Mesenchymal stem cell (in vitro differentiated cells and primary cell): Measurements from ENCODE around the gene ICAM1.

Experiments
- DNase-seq: peaks from one replicate; pipeline ENCODE4 v3.0.0-alpha.2; 2013
- H2AFZ ChIP-seq: one replicate; pipeline ENCODE4 v1.6.1; 2013; ENCODE audit warnings: low read depth, mild to moderate bottlenecking, control low read depth, inconsistent platforms, low read length, moderate library complexity
- H2AK5ac ChIP-seq: 2 replicates; pipeline ENCODE4 v1.6.1; 2013; ENCODE audit warnings: low read length, moderate library complexity, mild to moderate bottlenecking, inconsistent platforms; ENCODE audit not compliant: severe bottlenecking
- H2BK120ac ChIP-seq: one replicate; pipeline ENCODE4 v1.6.1; 2013; ENCODE audit warnings: low read depth, mild to moderate bottlenecking, inconsistent platforms, low read length, moderate library complexity
- H2BK12ac ChIP-seq, 2 experiments: one replicate each; pipeline ENCODE4 v1.6.1; 2013; ENCODE audit warnings: inconsistent platforms in 2 of 2, low read length in 2 of 2, mild to moderate bottlenecking in 2 of 2, moderate library complexity in 2 of 2, control low read depth in 1 of 2
- H2BK15ac ChIP-seq: one replicate; pipeline ENCODE4 v1.6.1; 2013; ENCODE audit warnings: mild to moderate bottlenecking, low read depth, inconsistent platforms; ENCODE audit not compliant: poor library complexity, severe bottlenecking
- H2BK5ac ChIP-seq: 2 replicates; pipeline ENCODE4 v1.6.1; 2013; ENCODE audit warnings: low read depth, mild to moderate bottlenecking, low read length, control low read depth, inconsistent platforms; ENCODE audit not compliant: poor library complexity, severe bottlenecking
- H3K14ac ChIP-seq, 2 experiments: one replicate each; pipeline ENCODE4 v1.6.1; 2013; ENCODE audit warnings: inconsistent platforms in 2 of 2, low read length in 2 of 2, control low read depth in 1 of 2, mild to moderate bottlenecking in 1 of 2, moderate library complexity in 1 of 2
- H3K18ac ChIP-seq, 2 experiments: one replicate each; pipeline ENCODE4 v1.6.1; 2013; ENCODE audit warnings: inconsistent platforms in 2 of 2, low read length in 2 of 2, control low read depth in 1 of 2, low read depth in 1 of 2, mild to moderate bottlenecking in 1 of 2
- H3K23ac ChIP-seq, 2 experiments: one replicate each; pipeline ENCODE4 v1.6.1; 2013; ENCODE audit warnings: inconsistent platforms in 2 of 2, low read length in 2 of 2, mild to moderate bottlenecking in 2 of 2, moderate library complexity in 2 of 2, control low read depth in 1 of 2
- H3K27ac ChIP-seq: 2 replicates; pipeline ENCODE4 v1.5.1; 2013; ENCODE audit warnings: mild to moderate bottlenecking, moderate library complexity, low read length, control low read depth, inconsistent platforms; ENCODE audit not compliant: poor library complexity, severe bottlenecking
- H3K27me3 ChIP-seq, 2 experiments: 2 replicates each; pipeline versions ENCODE4 v1.6.1 to v1.7.0; 2013; ENCODE audit warnings: low read length in 2 of 2, mild to moderate bottlenecking in 2 of 2, moderate library complexity in 2 of 2, control low read depth in 1 of 2, inconsistent platforms in 1 of 2; ENCODE audit not compliant: control insufficient read depth in 1 of 2, insufficient read depth in 1 of 2
- H3K36me3 ChIP-seq, 2 experiments: 2 replicates each; pipeline versions ENCODE4 v1.6.1 to v1.7.0; 2013; ENCODE audit warnings: low read length in 2 of 2, control low read depth in 1 of 2, inconsistent platforms in 1 of 2, low read depth in 1 of 2, mild to moderate bottlenecking in 1 of 2; ENCODE audit not compliant: insufficient read depth in 2 of 2, control insufficient read depth in 1 of 2
- H3K4ac ChIP-seq, 2 experiments: one replicate each; pipeline ENCODE4 v1.6.1; 2013; ENCODE audit warnings: inconsistent platforms in 2 of 2, low read length in 2 of 2, mild to moderate bottlenecking in 2 of 2, moderate library complexity in 2 of 2, control low read depth in 1 of 2, low read depth in 1 of 2
- H3K4me1 ChIP-seq: 2 replicates; pipeline ENCODE4 v1.6.1; 2013; ENCODE audit warnings: low read depth, low read length, control low read depth; ENCODE audit not compliant: control insufficient read depth, insufficient read depth
- H3K4me2 ChIP-seq: 2 replicates; pipeline ENCODE4 v1.6.1; 2013; ENCODE audit warnings: low read length, mild to moderate bottlenecking, inconsistent platforms; ENCODE audit not compliant: poor library complexity, severe bottlenecking
- H3K4me3 ChIP-seq, 2 experiments: 2 replicates each; pipeline versions ENCODE4 v1.5.1 to v1.7.0; 2013; ENCODE audit warnings: low read length in 2 of 2, mild to moderate bottlenecking in 2 of 2, control low read depth in 1 of 2, low read depth in 1 of 2; ENCODE audit not compliant: insufficient read depth in 1 of 2
- H3K79me1 ChIP-seq: replicated peaks from 2 replicates; pipeline ENCODE4 v1.6.1; 2013; ENCODE audit warnings: mild to moderate bottlenecking, control low read depth, low read length, inconsistent platforms; ENCODE audit not compliant: poor library complexity, severe bottlenecking
- H3K9ac ChIP-seq: 2 replicates; pipeline ENCODE4 v1.7.0; 2013; ENCODE audit warnings: mild to moderate bottlenecking, low read length, moderate library complexity
- H3K9me3 ChIP-seq: 2 replicates; pipeline ENCODE4 v1.7.0; 2013; ENCODE audit warnings: mild to moderate bottlenecking, low read length; ENCODE audit not compliant: control insufficient read depth
- H4K8ac ChIP-seq: one replicate; pipeline ENCODE4 v1.6.1; 2013; ENCODE audit warnings: inconsistent platforms, mild to moderate bottlenecking, low read length, moderate library complexity
- H4K91ac ChIP-seq: one replicate; pipeline ENCODE4 v1.6.1; 2013; ENCODE audit warnings: mild to moderate bottlenecking, low read length, inconsistent platforms
- WGBS: methylation state at CpG from one replicate; pipeline ENCODE4 v1.1.7; 2013; ENCODE audit warnings: mixed read lengths; 5-methylcytosine and 5-hydroxymethylcytosine counted together

Gene ICAM1

GRCh38 chr19:10266706-10267105 is 4.2 kb upstream of the ICAM1 start:
- H2BK12ac ChIP-seq = no peak overlapping the region
- no peak overlapping the region for H3K4ac ChIP-seq
- H2BK15ac ChIP-seq = no peak overlapping the region
- no peak overlapping the region for H3K18ac ChIP-seq
- H4K91ac ChIP-seq = no peak overlapping the region
- no peak overlapping the region for H3K4me2 ChIP-seq
- no peaks in the 10 kb centered on the region for H3K36me3 ChIP-seq
- H3K9ac ChIP-seq = no peak overlapping the region
- H2BK5ac ChIP-seq = no peak overlapping the region
- no peaks in the 10 kb centered on the region for H3K27me3 ChIP-seq
- H3K4me3 ChIP-seq = no peak overlapping the region
- H2BK120ac ChIP-seq = no peak overlapping the region
- H3K9me3 ChIP-seq = no peaks in the 10 kb centered on the region
- H3K14ac ChIP-seq = no peak overlapping the region
- H3K79me1 ChIP-seq = no peaks in the 10 kb centered on the region
- H2AK5ac ChIP-seq = no peak overlapping the region
- 88% methylated on average over 4 of the region's 7 CpGs for WGBS
- no peak for DNase-seq
- H4K8ac ChIP-seq = no peak overlapping the region
- H2AFZ ChIP-seq = no peak overlapping the region
- no peak overlapping the region for H3K23ac ChIP-seq
- H3K27ac ChIP-seq = no peak overlapping the region
- H3K4me1 ChIP-seq = peaks cover 20% of the 10 kb centered on the region

GRCh38 chr19:10268071-10268470 is 2.8 kb upstream of the ICAM1 start:
- Histone ChIP-seq H3K9me3 (no peaks in the 10 kb centered on the region), H3K4me1 (peaks cover 23% of the 10 kb centered on the region), H3K4me3 (no peak overlapping the region), H3K79me1 (no peaks in the 10 kb centered on the region), H3K4ac (no peak overlapping the region), H2BK15ac (no peak overlapping the region), H3K27ac (no peak overlapping the region), H4K8ac (no peak overlapping the region), H2BK5ac (no peak overlapping the region), H3K23ac (no peak overlapping the region), H2BK12ac (no peak overlapping the region), H2AK5ac (peak overlapping the region; percentile 2), H2BK120ac (no peak overlapping the region), H4K91ac (no peak overlapping the region), H2AFZ (no peak overlapping the region), H3K4me2 (no peak overlapping the region), H3K18ac (no peak overlapping the region), H3K14ac (no peak overlapping the region), H3K36me3 (no peaks in the 10 kb centered on the region), H3K9ac (no peak overlapping the region), H3K27me3 (no peaks in the 10 kb centered on the region)
- DNase-seq = no peak
- 82% methylated on average over 6 of the region's 6 CpGs for WGBS

GRCh38 chr19:10269333-10270179 is 1.4 kb upstream of the ICAM1 start:
- Histone ChIP-seq H2BK5ac (no peak overlapping the region), H3K4ac (peak overlapping the region; percentile 74 to 84), H3K4me2 (peak overlapping the region; percentile 72), H3K79me1 (no peaks in the 10 kb centered on the region), H3K36me3 (peaks cover 2% of the 10 kb centered on the region in 2 experiments), H3K4me1 (peaks cover 23% of the 10 kb centered on the region), H3K4me3 (peak overlapping the region in 1 of 2 experiments; percentile 79), H3K27ac (no peak overlapping the region), H3K18ac (peak overlapping the region; percentile 60 to 94), H2BK120ac (peak overlapping the region; percentile 9), H3K14ac (no peak overlapping the region), H3K9ac (peak overlapping the region; percentile 84), H3K27me3 (no peaks in the 10 kb centered on the region), H3K23ac (no peak overlapping the region), H2AFZ (peak overlapping the region; percentile 20), H4K8ac (peak overlapping the region; percentile 96), H2BK15ac (peak overlapping the region; percentile 44), H2AK5ac (peak overlapping the region; percentile 17), H2BK12ac (peak overlapping the region; percentile 51 to 96), H3K9me3 (no peaks in the 10 kb centered on the region), H4K91ac (peak overlapping the region; percentile 65)
- DNase-seq = peak; percentile 92
- WGBS = 8% methylated on average over 59 of the region's 59 CpGs

- peak overlapping the region; percentile 51 to 96 for H2BK12ac ChIP-seq
- peak overlapping the region; percentile 44 for H2BK15ac ChIP-seq
- H2BK5ac ChIP-seq = no peak overlapping the region
- H2AFZ ChIP-seq = peak overlapping the region; percentile 20
- peak overlapping the region in 1 of 2 experiments; percentile 79 for H3K4me3 ChIP-seq
- no peak overlapping the region for H3K14ac ChIP-seq
- H3K4me1 ChIP-seq = peaks cover 23% of the 10 kb centered on the region
- no peaks in the 10 kb centered on the region for H3K27me3 ChIP-seq
- no peak overlapping the region for H3K4me2 ChIP-seq
- DNase-seq = peak; percentile 46
- H4K8ac ChIP-seq = peak overlapping the region; percentile 96
- peak overlapping the region; percentile 84 for H3K9ac ChIP-seq
- no peak overlapping the region for H3K27ac ChIP-seq
- H3K79me1 ChIP-seq = no peaks in the 10 kb centered on the region
- peak overlapping the region; percentile 17 for H2AK5ac ChIP-seq
- WGBS = 19% methylated on average over 30 of the region's 37 CpGs
- peak overlapping the region; percentile 44 for H2BK120ac ChIP-seq
- H3K23ac ChIP-seq = no peak overlapping the region
- H4K91ac ChIP-seq = peak overlapping the region; percentile 70
- H3K36me3 ChIP-seq = peaks cover 8 to 9% of the 10 kb centered on the region in 2 experiments
- H3K9me3 ChIP-seq = no peaks in the 10 kb centered on the region
- peak overlapping the region; percentile 60 to 94 for H3K18ac ChIP-seq
- peak overlapping the region; percentile 74 to 84 for H3K4ac ChIP-seq
These were observed 722 bp upstream of the ICAM1 start for GRCh38 chr19:10270180-10270615.
